HepG2 (cell line): ENCODE measurements around the gene CD274. TPM values are rescaled to one million over a fixed set of nuclear protein-coding genes. Genes with fewer than 3 reads are reported as not detected.

ENCODE experiments used
- ARHGAP35 ChIP-seq: sonication (generic); formaldehyde crosslinking; IDR thresholded peaks from 2 replicates; pipeline ENCODE4 v1.9.0; 2022; ENCODE audit warnings: mild to moderate bottlenecking, inconsistent platforms, moderate library complexity, missing genetic modification reagents, borderline replicate concordance
- ARID5B ChIP-seq: IDR thresholded peaks from 2 replicates; pipeline ENCODE4 v1.4.0; 2020; ENCODE audit warnings: mild to moderate bottlenecking, missing genetic modification reagents
- BCLAF1 ChIP-seq: fragments of 450-650 bp; IDR thresholded peaks from 2 replicates; pipeline ENCODE4 v1.6.1; 2017; ENCODE audit warnings: mild to moderate bottlenecking
- HNRNPK ChIP-seq: fragments of 200-400 bp; formaldehyde crosslinking; IDR thresholded peaks from 2 replicates; pipeline ENCODE4 v1.6.1; 2018; ENCODE audit warnings: low read length, low read depth, moderate library complexity, mild to moderate bottlenecking; ENCODE audit not compliant: poor library complexity, severe bottlenecking
- MEF2D ChIP-seq: sonication (generic); formaldehyde crosslinking; IDR thresholded peaks from 2 replicates; pipeline ENCODE4 v1.5.1; 2020; ENCODE audit warnings: mild to moderate bottlenecking, missing genetic modification reagents
- RAD51 ChIP-seq: fragments of 450-650 bp; IDR thresholded peaks from 2 replicates; pipeline ENCODE4 v1.6.1; 2016; ENCODE audit warnings: borderline replicate concordance
- RFXAP ChIP-seq: sonication (generic); formaldehyde crosslinking; IDR thresholded peaks from 2 replicates; pipeline ENCODE4 v1.4.0; 2020; ENCODE audit warnings: missing genetic modification reagents, borderline replicate concordance
- SALL2 ChIP-seq: sonication (generic); formaldehyde crosslinking; IDR thresholded peaks from 2 replicates; pipeline ENCODE4 v1.8.1; 2023; ENCODE audit warnings: mild to moderate bottlenecking, missing genetic modification reagents, inconsistent platforms
- SP2 ChIP-seq: sonication (generic); formaldehyde crosslinking; IDR thresholded peaks from 2 replicates; pipeline ENCODE4 v1.5.1; 2020; ENCODE audit warnings: mild to moderate bottlenecking, missing genetic modification reagents
- TBX3 ChIP-seq: fragments of 450-650 bp; IDR thresholded peaks from 2 replicates; pipeline ENCODE4 v1.6.1; 2017; ENCODE audit warnings: antibody characterized with exemption, mild to moderate bottlenecking, inconsistent platforms, borderline replicate concordance
- YEATS2 ChIP-seq: sonication (generic); formaldehyde crosslinking; IDR thresholded peaks from 2 replicates; pipeline ENCODE4 v1.4.0; 2020; ENCODE audit warnings: missing genetic modification reagents, borderline replicate concordance
- YY1 ChIP-seq: IDR thresholded peaks from 2 replicates; pipeline ENCODE4 v1.6.1; 2011; ENCODE audit warnings: low read length, low read depth, moderate library complexity, mild to moderate bottlenecking; ENCODE audit not compliant: insufficient read depth, insufficient replicate concordance
- ZBTB39 ChIP-seq: sonication (generic); formaldehyde crosslinking; IDR thresholded peaks from 2 replicates; pipeline ENCODE4 v1.5.0; 2020; ENCODE audit warnings: missing genetic modification reagents
- ZNF317 ChIP-seq: sonication (generic); formaldehyde crosslinking; IDR thresholded peaks from 2 replicates; pipeline ENCODE4 v1.5.0; 2020; ENCODE audit warnings: mild to moderate bottlenecking, missing genetic modification reagents
- ZNF547 ChIP-seq: sonication (generic); formaldehyde crosslinking; IDR thresholded peaks from 2 replicates; pipeline ENCODE4 v1.5.1; 2020; ENCODE audit warnings: mild to moderate bottlenecking, missing genetic modification reagents
- ZNF7 ChIP-seq: IDR thresholded peaks from 2 replicates; pipeline ENCODE4 v1.6.1; 2016; ENCODE audit warnings: missing biosample characterization, missing genetic modification reagents
- ZXDC ChIP-seq: sonication (generic); formaldehyde crosslinking; IDR thresholded peaks from 2 replicates; pipeline ENCODE4 v1.5.0; 2020; ENCODE audit warnings: mild to moderate bottlenecking, missing genetic modification reagents
- polyA plus RNA-seq, 8 experiments: library from polyadenylated mRNA; depleted of rRNA in 3 of 8; stranded (reverse) in 7 of 8; unstranded in 1 of 8; fragments of >200 nt; fragmentation: Illumina TruSeq in 4 of 8; extraction: Trizol in 4 of 8; gene quantifications; 2 replicates each; pipeline versions ENCODE4 v1.2.1 to v1.2.3, GENCODE V29; 2011 to 2016; ENCODE audit warnings: low read depth in 4 of 8, missing spikeins in 1 of 8, mixed read lengths in 1 of 8; ENCODE audit not compliant: insufficient read depth in 1 of 8
- total RNA-seq, 5 experiments: library from RNA; depleted of rRNA; stranded (reverse); fragments of >200 nt; fragmentation: Illumina TruSeq; extraction: Trizol; gene quantifications; 2 replicates each; pipeline ENCODE4 v1.2.3, GENCODE V29; 2016; ENCODE audit warnings: low read depth in 1 of 5

The CD274 gene
- total and polyA plus RNA-seq, 2 of the 13 experiments (the other 11 are each of a cell fraction or from before 2014, with no cell fraction given): 0.17 to 0.49 TPM

- TF ChIP-seq ZNF7 (CRISPR knock-in tag) (no peak), ZNF317 (CRISPR knock-in tag) (peak; percentile 53; the same call in 1 of the 2 replicates), MEF2D (CRISPR knock-in tag) (no peak), RAD51 (no peak), ZXDC (CRISPR knock-in tag) (no peak), ZNF547 (CRISPR knock-in tag) (peak; percentile 68; the same call in 1 of the 2 replicates), TBX3 (no peak), BCLAF1 (no peak), HNRNPK (no peak), ZBTB39 (CRISPR knock-in tag) (no peak), SALL2 (peak; percentile 34; the same call in 1 of the 2 replicates), YY1 (peak; percentile 60), RFXAP (CRISPR knock-in tag) (no peak; the same call in 1 of the 2 replicates), SP2 (peak; percentile 64), ARID5B (CRISPR knock-in tag) (peak; percentile 72), ARHGAP35 (CRISPR knock-in tag) (no peak), YEATS2 (CRISPR knock-in tag) (no peak; the same call in 1 of the 2 replicates)
Observed at GRCh38 chr9:5450359-5451091, at the start of gene CD274 (continued).
